ENCODE results near the gene TTC8.

TTC8 gene

DNA sequence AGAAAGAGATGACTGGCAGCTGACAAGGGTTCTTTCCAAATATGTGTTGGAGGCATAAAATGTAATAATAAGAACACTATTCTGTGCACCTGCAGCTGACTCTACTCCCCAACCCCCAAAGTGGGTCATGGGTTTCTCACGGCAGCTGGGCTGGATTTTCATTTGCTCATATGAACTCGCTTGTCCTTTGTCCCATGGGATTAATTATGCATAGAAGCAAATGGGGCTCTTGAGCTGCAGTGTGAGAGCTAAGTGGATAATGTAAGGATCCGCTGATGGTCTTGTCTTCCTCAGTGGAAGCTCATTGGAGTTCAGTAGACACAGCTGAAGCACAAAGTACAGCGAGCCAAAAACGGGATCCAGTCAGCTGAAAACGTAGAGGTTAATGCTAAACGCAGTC, 46.3 kb downstream of the TTC8 start:
- peak; percentile 17 for DNase-seq

GRCh38 chr14:88871429-88871828, 47.0 kb downstream of the TTC8 start:
- no peak for DNase-seq

- no peak for DNase-seq
Measured at GRCh38 chr14:88872976-88873375, 48.5 kb downstream of the TTC8 start.

GRCh38 chr14:88877192-88877591, 52.7 kb downstream of the TTC8 start:
- no peak for DNase-seq

GRCh38 chr14:88879022-88879421, 54.6 kb downstream of the TTC8 start:
- DNase-seq: no peak

GRCh38 chr14:88882236-88882635, 57.8 kb downstream of the TTC8 start:
- DNase-seq: no peak

- DNase-seq: no peak
Measured at GRCh38 chr14:88895116-88895515, 70.7 kb downstream of the TTC8 start.

DNA sequence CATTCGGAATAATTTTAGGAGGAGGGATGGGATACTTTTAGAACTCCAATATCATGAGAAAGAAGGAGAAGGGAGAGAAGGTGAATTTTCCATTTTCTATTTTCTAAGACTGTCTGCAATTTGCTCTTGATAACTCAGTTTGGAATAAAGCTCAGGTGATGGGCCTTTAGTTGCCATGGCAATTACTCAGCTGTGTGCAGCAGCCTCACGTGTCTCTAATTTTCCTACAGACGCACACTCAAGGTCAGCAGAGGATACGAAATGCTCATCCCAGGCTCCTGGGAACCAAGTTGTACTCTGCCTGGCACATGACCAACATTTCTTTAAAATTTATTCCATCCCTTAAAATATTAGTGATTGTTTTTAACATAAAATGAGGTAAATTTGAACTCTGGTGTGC, 76.7 kb downstream of the TTC8 start:
- DNase-seq: no peak

- no peak for DNase-seq
Measured at GRCh38 chr14:88901991-88902390, 77.5 kb downstream of the TTC8 start.

- DNase-seq: no peak
Measured at GRCh38 chr14:88902850-88903249, 78.4 kb downstream of the TTC8 start.

- no peak for DNase-seq
Measured at GRCh38 chr14:88904206-88904647, 79.8 kb downstream of the TTC8 start.

GRCh38 chr14:88904864-88905263, 80.4 kb downstream of the TTC8 start:
- DNase-seq: no peak

DNA sequence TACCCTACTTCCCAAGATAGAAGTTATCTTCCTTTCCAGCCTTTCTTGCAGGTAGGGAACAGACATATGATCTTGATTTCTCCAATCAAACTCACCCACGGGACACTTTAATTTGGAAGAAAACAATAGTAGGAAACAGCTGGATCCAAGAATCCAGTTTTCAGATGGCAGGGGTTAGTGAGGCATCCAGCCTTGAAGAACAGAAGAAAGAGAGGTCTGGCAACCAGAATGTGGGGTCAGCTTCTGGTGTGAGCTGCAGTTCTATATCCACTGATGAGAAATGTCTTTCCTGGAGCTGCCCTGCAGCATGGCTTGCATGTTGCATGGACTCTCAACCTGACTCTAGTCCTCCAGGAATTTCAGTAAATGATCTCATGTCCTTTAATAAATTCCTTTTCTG, 83.8 kb downstream of the TTC8 start:
- no peak for DNase-seq

- no peak for DNase-seq
Measured at GRCh38 chr14:88910386-88910785, 85.9 kb downstream of the TTC8 start.

DNA sequence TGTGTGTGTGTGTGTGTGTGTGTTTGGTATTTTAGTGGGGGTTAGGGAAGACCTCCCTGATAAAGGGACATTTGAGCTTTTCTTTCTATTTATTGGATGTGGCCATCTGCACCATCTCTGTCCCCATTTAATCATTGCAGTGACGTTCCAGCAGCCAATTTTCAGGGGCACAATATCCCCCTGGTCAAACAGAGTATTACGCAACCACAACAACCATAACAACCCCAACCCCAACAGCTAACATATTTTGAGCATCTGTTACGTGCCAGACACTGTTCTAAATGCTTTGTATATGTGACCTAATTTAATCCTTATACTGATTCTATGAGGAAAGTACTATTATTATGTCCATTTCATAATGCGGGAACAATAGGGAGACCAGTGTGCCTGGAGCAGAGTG, 87.4 kb downstream of the TTC8 start:
- no peak for DNase-seq

GRCh38 chr14:88914956-88915355, 90.5 kb downstream of the TTC8 start:
- no peak for DNase-seq

- no peak for DNase-seq
Measured at GRCh38 chr14:88919502-88919901, 95.1 kb downstream of the TTC8 start.
